Epithelial cell of prostate (primary cell): Measurements from ENCODE around the gene SCGB1D2.
"Not testable (repeated sequence)": the region's sequence is repeated elsewhere in the genome, so short reads cannot be mapped to it uniquely, and the experiment has no call there.

Experiments
- DNase-seq: peaks from one replicate; pipeline ENCODE4 v3.0.0-alpha.2; 2011; ENCODE audit warnings: low read depth, low spot score
- H3K27ac ChIP-seq: fragments of 450-650 bp; 2 replicates; pipeline ENCODE4 v1.5.1; 2017; ENCODE audit warnings: mild to moderate bottlenecking

SCGB1D2 gene, protein sequence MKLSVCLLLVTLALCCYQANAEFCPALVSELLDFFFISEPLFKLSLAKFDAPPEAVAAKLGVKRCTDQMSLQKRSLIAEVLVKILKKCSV

DNA sequence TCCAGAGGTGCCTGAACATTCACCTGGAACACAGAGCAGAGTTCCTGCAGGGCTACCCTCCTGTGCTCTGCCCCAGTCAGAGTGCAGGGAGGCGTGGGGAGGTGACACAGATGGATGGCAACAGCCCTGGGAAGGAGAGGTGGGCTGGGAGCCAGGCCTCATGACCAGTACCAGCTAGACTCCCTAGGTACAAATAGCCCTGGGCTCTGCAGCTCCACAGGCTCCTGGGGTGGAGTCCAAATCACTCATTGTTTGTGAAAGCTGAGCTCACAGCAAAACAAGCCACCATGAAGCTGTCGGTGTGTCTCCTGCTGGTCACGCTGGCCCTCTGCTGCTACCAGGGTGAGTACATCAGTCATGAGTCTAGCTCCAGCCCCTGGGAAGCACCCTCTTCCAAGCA lies at the start of gene SCGB1D2:
TSS of gene SCGB1D2 (plus strand) at position 219 of the 400 bp plus-strand sequence. CDS start at position 288, 69 bp downstream.
- H3K27ac ChIP-seq: no peak within 1 kb of the TSS
- DNase-seq: peak; percentile 66

DNA sequence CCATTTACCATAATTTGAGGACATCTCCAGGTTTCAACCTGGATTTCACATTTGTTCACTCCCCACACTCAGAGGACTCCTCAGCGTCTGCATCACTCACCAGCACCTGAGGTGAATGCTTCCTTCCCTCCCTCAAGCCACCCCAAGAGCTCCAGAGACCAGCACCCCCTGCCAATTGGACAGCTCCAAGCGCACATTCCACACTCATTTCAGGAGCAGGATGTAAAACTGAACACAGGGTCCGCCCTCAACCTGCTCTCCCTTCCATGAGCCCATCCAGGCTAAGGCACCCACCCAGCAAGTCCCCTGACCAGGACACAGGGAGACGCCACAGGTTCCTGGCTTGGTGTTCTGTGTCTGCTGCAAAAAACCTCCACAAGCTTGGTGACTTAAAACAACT lies 48.1 kb upstream of the SCGB1D2 start:
- DNase-seq: no peak
- no peak overlapping the region for H3K27ac ChIP-seq

DNA sequence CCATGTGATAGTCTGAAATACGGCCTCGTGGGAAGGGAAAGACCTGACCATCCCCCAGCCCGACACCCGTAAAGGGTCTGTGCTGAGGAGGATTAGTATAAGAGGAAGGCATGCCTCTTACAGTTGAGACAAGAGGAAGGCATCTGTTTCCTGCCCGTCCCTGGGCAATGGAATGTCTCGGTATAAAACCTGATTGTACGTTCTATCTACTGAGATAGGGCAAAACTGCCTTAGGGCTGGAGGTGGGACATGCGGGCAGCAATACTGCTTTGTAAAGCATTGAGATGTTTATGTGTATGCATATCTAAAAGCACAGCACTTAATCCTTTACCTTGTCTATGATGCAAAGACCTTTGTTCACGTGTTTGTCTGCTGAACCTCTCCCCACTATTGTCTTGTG lies 47.0 kb upstream of the SCGB1D2 start:
- DNase-seq, H3K27ac ChIP-seq: not testable (repeated sequence)

DNA sequence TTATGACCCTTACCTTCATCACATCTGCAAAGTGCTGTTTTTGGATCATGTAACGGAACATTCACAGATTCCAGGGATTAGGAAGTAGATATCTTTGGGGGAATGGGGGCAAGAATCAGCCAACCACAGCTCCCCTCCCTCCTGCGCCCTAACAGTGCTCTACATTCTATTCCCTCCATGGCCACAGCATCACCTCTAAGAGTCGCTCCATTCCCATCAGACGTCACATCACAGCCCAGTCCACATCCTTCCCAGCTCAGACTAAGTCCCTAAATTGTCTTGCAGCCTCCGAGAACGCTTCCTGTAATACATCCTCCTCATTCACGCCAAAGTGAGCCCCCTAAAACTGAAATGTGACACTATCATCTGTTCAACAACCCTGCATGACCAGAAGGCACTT lies 46.1 kb upstream of the SCGB1D2 start:
- no peak overlapping the region for H3K27ac ChIP-seq

DNA sequence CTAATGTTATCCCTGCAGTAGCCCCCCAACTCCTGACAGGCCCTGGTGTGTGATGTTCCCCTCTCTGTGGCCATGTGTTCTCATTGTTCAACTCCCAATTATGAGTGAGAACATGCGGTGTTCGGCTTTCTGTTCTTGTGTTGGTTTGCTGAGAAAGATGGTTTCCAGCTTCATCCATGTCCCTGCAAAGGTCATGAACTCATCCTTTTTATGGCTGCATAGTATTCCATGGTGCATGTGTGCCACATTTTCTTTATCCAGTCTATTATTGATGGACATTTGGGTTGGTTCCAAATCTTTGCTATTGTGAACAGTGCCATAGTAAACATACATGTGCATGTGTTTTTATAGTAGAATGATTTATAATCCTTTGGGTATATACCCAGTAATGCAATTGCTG lies 44.6 kb upstream of the SCGB1D2 start:
- not testable (repeated sequence) for H3K27ac ChIP-seq, DNase-seq

More for the DNA sequence above, 46.1 kb upstream of the SCGB1D2 start:
- no peak for DNase-seq

DNA sequence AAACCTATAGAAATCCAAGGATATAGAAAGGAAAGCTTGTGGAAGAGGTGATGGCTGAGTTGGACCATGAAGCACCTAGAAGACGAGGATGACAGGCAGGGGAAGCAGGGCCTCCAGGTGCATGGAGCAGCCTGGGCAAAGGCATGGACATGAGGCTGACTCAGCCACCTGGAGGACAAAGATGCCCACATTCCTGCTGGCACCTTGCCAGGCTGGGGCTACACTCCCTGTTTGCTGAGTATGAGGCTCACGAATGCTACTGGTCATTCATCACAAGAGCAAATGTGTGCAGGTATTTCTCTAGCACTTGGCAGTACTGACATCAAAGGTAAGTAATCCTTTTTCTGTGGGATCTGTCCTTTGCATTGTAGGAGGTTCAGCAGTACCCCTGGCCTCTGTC lies 40.7 kb upstream of the SCGB1D2 start:
- peak; percentile 6 for DNase-seq
- no peak overlapping the region for H3K27ac ChIP-seq

DNA sequence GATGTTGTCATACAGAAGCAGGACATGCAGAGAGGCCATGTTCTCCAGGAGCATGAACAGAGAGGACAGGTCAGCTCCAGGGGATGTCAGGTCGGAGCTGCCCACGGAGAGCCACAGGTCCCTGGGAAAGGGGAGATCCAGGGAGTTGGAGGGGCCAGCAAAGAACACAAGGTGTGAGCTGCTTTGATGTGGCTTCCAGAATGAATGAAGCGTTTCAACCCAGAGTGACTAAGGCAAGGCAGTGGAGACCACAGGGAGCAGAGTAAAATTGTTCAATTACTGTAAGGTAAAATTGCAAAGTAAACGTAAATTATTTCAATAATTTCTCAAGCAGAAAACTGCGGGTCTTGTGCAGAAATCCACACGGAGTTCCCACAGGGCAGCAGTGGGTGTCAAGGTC lies 39.1 kb upstream of the SCGB1D2 start:
- no peak overlapping the region for H3K27ac ChIP-seq
- DNase-seq: no peak

DNA sequence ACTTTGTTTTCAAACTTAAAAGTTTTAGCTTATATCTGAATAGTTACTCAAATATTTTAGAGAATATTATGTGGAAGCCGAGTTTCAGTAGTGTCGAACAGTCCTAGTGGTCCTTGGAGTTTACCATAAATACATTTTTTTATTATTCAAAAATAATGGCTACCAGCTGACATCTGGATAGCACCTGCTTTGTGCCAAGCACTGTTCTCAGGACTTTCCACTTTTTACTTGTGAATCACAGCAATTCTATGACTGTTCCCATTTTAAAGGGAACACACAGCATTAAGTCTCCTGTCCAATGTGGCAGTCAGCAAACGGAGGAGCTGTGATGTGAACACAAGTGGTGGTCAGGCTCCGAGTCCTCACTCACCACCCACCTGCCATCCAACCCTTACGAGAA lies 37.6 kb upstream of the SCGB1D2 start:
- DNase-seq: no peak
- H3K27ac ChIP-seq: no peak overlapping the region

DNA sequence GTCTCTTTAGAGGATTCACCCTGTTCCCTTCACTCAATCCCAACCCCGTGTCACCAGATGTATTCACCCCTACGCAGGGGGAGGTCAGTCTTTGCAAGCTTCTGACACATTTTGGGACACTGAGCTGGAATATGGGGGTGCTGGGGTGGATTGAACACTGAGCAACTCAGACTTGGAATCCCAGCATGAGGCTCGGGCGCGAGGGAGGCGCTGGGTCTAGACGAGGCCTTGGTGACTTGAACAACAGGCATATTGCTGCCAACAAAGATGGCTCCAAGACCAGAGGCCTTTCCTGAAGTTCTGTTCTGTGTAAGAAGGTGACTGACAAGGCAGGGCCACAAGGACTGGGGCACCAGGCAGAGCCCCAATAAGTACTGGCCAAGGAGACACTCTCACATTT lies 36.6 kb upstream of the SCGB1D2 start:
- no peak overlapping the region for H3K27ac ChIP-seq
- no peak for DNase-seq

DNA sequence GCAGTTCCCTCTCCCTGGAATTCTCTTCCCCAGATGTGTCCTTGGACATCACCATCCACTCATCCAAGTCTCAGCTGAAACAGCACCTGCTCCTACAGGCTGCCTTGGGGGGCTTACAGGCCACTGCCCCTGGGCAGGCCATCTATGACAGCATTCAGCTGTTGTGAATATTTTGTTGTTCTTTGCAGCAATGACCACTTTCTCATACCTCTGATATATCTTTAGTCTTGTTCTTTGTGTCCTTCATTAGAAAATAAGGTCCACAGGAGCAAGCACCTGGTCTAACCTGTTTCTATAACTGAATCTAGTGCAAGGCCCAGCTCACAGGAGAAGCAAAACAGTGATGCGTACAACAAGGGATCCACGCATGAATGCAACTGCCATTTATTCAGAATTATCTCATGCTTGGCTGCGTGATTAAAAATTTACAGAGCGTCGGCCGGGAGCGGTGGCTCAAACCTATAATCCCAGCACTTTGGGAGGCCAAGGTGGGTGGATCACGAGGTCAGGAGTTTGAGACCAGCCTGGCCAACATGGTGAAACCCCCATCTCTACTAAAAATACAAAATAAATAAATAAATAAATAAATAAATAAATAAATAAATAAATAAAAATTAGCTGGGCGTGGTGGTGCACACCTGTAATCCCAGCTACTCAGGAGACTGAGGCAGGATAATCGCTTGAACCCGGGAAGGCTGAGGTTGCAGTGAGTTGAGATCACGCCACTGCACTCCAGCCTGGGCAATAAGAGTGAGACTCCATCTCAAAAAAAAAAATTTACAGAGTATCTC lies 35.6 kb upstream of the SCGB1D2 start:
- not testable (repeated sequence) for H3K27ac ChIP-seq, DNase-seq

DNA sequence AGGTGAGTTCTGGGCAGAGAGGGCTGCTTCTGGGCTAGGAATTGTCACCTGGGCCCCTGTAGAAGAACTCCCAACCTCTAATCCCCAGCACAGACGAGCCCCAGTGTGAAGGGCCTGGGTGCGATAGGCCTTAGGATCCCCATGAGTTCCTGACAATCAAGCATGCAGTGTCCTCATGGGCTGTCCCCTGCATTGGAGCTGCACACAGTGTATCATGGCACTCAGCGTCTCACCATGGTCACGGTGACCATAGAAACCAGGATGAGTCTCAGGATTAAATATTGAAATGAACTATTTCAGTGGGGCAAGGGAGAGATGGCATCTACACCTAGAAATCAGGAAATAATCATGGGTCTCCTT lies 33.3 kb upstream of the SCGB1D2 start:
- no peak overlapping the region for H3K27ac ChIP-seq
- no peak for DNase-seq

DNA sequence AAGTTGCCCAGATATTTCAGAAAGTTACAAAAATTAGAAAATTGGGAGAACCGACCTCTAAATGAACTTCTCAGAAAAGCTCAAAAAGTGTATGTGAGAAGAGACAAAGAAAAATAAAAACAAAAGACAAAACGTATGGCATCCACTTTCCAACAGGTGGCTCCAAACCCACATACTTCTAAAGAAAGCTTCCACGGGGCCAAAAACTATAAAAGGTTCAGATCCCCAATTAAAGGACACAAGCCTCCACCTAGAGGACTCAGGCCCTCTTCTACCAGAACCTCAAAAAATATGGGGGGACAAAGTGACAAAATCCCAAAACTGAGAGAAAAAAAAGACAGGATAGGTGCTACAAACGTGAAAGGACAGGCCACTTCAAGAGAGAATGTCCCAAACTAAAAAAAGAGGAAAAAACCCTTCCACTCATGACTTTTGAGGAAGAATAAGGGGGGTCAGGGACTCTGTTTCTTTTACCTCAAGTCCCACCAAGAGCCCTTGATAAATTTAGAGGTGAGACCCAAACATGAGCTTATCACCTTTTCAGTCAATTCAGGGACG lies 24.8 kb upstream of the SCGB1D2 start:
- H3K27ac ChIP-seq: no peak overlapping the region
- no peak for DNase-seq

DNA sequence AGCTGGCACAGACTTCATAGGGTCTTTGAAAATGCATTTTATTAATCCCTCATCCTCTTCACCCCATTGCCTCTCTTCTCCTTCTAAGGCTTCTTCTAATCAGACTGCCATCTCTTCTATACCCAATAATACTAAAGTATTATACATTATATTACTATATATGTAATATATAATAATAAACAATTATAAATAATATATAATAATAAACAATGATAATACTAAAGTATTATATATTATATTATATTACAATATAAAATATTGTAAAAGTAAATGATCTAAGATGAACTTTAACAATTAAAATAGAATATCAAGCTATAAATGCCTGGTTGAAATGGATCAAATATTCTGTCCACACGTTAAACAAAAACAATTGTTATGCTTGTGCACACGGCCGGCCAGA lies 20.5 kb upstream of the SCGB1D2 start:
- DNase-seq: no peak
- no peak overlapping the region for H3K27ac ChIP-seq

DNA sequence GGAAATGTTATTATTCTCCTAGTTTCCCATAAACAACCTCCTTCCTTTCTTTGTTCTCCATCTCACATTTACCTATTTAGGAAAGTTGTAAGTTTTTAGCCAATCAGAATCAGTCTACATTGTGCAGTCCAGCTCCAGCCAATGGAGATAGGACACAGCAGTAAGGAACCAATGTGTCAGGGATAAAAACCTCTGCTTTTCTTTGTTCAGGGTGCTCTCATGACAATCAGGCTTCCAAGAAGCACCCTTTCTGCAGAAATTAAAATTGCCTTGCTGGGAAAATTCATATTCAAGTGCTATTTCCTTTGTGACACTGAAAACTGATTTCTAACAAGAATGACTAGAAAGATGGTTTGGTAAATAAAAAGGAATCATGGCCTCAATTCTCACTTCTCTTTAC lies 18.9 kb upstream of the SCGB1D2 start:
- DNase-seq: no peak
- no peak overlapping the region for H3K27ac ChIP-seq

DNA sequence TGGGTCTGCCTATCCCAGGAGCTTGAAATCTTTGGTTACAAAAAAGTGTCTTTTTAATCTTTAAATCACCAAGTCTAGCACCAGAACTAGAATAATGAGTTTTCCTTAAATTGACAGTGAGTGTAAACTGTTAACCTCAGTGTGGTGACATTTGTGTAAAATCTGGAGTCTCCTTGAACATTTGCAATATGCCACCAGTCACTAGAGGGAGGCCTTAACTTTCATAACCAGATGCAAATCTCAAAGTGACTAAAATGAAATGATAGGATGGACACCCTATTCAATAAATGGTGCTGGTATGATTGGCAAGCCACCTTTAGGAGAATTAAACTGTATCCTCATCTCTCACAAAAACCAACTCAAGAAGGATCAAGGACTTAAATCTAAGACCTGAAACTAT lies 8.3 kb upstream of the SCGB1D2 start:
- H3K27ac ChIP-seq: no peak overlapping the region
- DNase-seq: no peak

DNA sequence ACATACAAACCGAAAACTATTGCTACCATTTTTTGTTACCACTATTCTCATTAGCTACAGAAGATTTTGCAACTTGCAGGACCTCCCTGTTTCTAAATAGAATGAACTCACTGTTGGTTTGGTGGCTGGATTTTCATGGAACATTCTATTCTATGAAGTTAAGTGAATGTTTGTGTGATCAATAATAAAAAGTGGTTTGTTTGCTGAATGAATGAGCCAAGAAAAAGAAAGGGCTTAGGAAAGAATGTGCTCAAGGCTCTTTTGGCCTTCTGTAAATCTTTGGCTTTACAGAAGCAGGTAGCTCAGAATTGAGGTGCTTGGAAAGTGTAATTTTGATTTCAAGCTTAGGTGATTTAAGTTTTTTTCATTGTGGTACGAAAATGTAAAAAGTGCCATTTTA lies 5.9 kb upstream of the SCGB1D2 start:
- no peak for DNase-seq
- no peak overlapping the region for H3K27ac ChIP-seq

DNA sequence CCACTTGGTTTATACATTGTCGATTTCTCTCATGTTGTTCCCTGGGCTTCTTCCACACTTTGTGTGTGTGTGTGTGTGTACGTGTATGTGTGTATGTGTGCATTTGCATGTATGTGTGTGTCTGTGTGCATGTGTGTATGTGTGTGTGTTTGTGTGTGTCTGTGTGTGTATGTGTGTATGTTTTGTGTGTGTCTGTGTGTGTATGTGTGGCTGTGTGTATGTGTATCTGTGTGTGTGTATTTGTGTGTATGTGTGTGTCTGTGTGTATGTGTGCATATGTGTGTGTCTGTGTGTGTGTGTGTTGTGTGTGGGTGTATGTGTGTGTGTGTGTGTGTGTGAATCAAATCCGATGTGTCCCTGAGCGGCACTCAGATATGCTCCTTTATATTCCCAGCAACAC lies 4.5 kb upstream of the SCGB1D2 start:
- H3K27ac ChIP-seq: no peak overlapping the region
- no peak for DNase-seq

DNA sequence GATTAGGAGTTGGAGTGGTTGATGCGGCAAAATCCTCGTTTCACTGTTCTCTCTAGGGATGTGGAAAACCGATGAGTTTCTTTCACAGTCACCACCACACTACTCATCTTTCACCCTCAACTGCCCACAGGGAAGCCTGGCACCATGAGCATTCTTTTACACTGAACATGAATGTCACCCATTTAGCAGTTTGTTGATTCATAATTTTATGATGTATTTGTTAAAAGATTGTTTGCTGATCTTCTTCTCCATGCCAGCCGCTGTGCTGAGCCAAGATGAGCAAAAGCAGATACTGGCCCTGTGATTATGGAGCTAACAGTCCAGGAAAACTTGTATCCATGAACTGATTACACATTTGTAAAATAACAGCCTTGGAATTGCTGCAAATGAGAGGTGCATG lies 3.9 kb upstream of the SCGB1D2 start:
- no peak overlapping the region for H3K27ac ChIP-seq
- no peak for DNase-seq

DNA sequence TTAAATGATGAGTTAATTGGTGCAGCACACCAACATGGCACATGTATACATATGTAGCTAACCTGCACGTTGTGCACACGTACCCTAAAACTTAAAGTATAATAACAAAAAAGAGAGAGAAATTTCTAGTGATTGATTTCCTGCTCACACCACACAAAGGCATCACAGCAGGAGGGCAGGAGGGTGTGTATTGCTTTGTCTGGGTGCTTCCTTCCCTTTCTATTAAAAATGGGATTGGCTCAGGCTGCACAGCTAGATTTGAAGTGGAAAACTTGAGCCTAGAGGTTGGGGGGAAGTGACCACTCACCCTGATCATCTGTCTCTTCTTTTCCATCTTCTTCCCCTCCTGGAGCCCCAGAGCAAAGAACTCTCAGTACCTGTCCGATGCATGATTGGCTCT lies 944 bp upstream of the SCGB1D2 start:
- no peak overlapping the region for H3K27ac ChIP-seq
- no peak for DNase-seq

DNA sequence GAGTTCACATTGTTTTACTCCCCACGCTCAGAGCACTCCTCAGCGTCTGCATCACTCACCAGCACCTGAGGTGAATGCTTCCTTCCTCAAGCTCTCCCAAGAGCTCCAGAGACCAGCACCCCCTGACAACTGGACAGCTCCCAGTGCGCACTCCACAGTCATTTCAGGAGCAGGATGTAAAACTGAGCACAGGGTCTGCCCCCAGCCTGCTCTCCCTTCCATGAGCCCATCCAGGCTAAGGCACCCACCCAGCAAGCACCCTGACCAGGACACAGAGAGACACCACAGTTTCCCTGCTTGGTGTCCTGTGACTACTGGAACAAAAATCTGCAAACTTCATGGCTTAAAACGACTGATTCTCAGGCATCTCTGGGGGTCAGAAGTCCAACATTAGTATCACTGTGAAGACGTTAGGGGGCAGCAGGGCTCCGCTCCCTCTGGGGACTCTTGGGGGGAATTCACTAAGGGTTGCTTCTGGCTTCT lies 3.3 kb downstream of the SCGB1D2 start:
- DNase-seq: no peak
- no peak overlapping the region for H3K27ac ChIP-seq

DNA sequence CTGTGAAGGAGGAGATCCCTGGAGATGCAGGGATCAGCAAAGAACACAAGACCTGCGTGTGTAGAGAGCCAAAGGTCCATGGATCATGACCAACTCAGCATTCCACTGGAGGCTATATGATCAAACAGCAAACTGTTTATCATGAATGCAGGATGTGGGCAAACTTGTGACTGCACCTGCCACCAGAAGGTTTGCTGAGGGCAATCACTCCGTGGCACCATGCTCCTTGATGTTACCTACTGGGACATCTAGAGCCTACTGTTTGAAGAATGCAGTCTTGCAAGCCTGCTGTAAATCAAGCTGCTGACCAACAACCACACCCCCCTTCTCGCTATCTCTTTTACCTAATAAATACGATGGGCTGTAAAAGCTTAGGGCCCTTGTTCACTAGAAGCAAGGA lies 9.7 kb downstream of the SCGB1D2 start:
- no peak overlapping the region for H3K27ac ChIP-seq
- no peak for DNase-seq

DNA sequence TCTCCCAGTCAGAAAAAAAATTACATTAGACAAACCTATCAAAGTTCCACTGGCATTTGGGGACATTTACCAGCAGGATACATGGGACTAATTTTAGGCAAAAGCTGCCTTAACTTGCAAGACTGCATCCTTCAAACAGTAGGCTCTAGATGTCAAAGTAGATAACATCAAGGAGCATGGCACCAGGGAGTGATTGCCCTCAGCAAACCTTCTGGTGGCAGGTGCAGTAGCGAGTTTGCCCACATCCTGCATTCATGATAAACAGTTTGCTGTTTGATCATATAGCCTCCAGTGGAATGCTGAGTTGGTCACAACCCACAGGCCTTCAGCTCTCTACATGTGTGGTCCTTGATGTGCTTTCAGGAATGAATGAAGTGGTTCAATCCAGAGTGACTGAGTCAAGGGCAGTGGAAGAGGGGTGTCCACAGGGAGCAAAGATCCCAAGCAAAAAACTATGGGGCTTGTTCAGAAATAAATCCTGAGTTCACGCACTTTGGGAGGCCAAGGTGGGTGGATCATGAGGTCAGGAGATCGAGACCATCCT lies 12.0 kb downstream of the SCGB1D2 start:
- H3K27ac ChIP-seq: no peak overlapping the region
- DNase-seq: no peak
